Measurements from ENCODE around the gene MEF2C. TPM values are rescaled to one million over a fixed set of nuclear protein-coding genes. Genes with fewer than 3 reads are reported as not detected.

Gene MEF2C
- total RNA-seq, 1 donor from 2014 or later = 20.5 TPM

DNA sequence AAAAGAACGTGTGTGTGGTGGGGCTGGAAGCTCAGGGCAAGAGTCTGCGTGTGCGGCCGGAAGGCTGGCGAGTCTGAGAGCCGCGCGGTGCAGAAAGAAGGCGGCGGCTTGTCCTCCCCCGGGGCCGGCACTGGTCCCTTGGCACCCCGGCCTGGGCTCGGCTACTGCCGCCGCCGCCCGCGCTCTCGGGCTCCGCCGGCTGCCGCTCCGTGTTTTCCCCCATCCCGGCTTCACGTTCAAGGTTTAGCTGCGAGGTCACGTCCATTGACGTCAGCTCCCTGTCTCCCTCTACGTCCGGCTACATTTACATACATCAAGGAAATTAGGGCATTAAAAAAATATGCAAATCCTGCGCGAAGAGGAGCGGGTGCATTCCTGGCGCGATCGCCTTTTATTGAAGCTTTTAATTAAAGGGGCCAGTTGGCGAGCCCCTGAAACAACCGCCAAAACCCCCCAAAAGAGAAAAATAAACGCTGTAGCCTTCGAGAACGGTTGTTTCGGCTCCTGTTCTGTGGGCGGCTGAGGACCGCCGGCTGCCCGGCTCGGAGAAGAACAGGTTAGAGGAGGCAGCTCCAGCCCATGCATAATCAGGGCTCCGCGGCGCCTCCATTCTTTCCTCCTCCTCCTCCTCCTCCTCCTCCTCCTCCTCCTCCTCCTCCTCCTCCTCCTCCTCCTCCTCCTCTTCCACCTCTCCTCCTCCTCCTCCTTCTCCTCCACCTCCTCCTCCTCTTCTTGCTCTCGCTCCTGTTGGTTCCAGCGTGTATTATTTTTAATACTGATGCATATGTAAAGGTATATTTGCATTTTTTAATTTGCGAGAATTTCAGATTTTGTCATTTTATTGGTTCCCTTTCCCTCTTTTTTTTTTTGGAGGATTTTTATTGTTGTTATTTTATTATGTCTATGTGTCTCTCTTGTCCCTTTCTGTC, 207.0 kb downstream of the MEF2C start:
- H3K4me2 ChIP-seq (ENCODE audit: low read length) = peak overlapping the region; percentile 91
- Mint-ChIP-seq H3K27me3 (ENCODE audit: low read depth, unreplicated experiment) (peaks cover 68% of the 10 kb centered on the region), H3K4me3 (ENCODE audit: unreplicated experiment) (peak overlapping the region; percentile 84), H3K36me3 (ENCODE audit: low read depth, unreplicated experiment) (no peaks in the 10 kb centered on the region), H3K9me3 (ENCODE audit: unreplicated experiment) (no peaks in the 10 kb centered on the region), H3K27ac (ENCODE audit: unreplicated experiment) (peak overlapping the region; percentile 44), H3K4me1 (ENCODE audit: low read depth, unreplicated experiment) (peaks cover 18% of the 10 kb centered on the region)
- DNase-seq (ENCODE audit: low read depth) (peak; percentile 98), FAIRE-seq (no peak)
- peak overlapping the region; percentile 72 for H2AFZ ChIP-seq (ENCODE audit: low read depth, low read length)
- H3K4me1 ChIP-seq (ENCODE audit: insufficient read depth, low read length) = peaks cover 34% of the 10 kb centered on the region
- no peaks in the 10 kb centered on the region for H3K36me3 ChIP-seq (ENCODE audit: insufficient read depth, low read length)
- TF ChIP-seq EZH2 (IDR thresholded peaks at IDR 0.05; ENCODE audit: insufficient read depth, low read length) = no peak
- TF ChIP-seq, protein P1, sequence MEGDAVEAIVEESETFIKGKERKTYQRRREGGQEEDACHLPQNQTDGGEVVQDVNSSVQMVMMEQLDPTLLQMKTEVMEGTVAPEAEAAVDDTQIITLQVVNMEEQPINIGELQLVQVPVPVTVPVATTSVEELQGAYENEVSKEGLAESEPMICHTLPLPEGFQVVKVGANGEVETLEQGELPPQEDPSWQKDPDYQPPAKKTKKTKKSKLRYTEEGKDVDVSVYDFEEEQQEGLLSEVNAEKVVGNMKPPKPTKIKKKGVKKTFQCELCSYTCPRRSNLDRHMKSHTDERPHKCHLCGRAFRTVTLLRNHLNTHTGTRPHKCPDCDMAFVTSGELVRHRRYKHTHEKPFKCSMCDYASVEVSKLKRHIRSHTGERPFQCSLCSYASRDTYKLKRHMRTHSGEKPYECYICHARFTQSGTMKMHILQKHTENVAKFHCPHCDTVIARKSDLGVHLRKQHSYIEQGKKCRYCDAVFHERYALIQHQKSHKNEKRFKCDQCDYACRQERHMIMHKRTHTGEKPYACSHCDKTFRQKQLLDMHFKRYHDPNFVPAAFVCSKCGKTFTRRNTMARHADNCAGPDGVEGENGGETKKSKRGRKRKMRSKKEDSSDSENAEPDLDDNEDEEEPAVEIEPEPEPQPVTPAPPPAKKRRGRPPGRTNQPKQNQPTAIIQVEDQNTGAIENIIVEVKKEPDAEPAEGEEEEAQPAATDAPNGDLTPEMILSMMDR (IDR thresholded peaks at IDR 0.05; ENCODE audit: insufficient read depth, low read depth, low read length) = no peak
- H3K79me2 ChIP-seq (ENCODE audit: insufficient read depth, low read length) = peaks cover 85% of the 10 kb centered on the region
- H3K9me3 ChIP-seq (ENCODE audit: insufficient read depth, low read depth, low read length) = no peaks in the 10 kb centered on the region
- peak overlapping the region; percentile 93 for H3K27ac ChIP-seq (ENCODE audit: low read depth, low read length)
- peak overlapping the region; percentile 83 for H3K4me3 ChIP-seq (ENCODE audit: insufficient read depth, low read depth, low read length)
- H3K9ac ChIP-seq (ENCODE audit: low read length) = peak overlapping the region; percentile 91
- H3K27me3 ChIP-seq (ENCODE audit: insufficient read depth, low read length) = peaks cover 12% of the 10 kb centered on the region
- H4K20me1 ChIP-seq (ENCODE audit: insufficient read depth, low read length) = peaks cover 12% of the 10 kb centered on the region

DNA sequence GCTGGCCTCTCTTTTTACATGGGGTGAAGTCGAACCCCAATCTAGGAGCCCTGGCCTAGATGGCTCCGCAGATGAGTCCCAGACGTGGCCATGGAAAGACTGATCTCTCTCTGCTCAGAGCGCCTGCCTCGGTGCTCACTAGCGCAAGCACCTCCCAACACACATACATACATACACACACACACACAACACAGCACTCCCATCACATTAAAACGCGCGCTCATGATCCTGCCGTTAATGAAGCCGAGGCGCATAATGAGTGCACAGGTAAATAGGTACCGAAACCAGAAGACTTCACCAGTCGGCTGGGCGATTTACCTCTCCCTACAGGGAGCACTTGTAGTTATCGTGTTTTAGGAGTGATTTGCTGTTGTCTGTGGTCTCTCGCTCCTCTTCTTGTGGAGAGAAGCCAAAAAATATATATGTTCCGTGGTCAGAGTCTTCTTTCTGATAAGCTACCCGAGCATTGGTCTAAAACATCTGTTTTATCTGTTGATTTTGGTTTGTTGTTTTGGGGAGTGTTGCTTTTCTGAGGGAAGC, 207.7 kb downstream of the MEF2C start:
- Histone ChIP-seq H3K27ac (ENCODE audit: low read depth, low read length) (peak overlapping the region; percentile 93), H3K4me2 (ENCODE audit: low read length) (peak overlapping the region; percentile 91), H3K4me3 (ENCODE audit: insufficient read depth, low read depth, low read length) (peak overlapping the region; percentile 83), H4K20me1 (ENCODE audit: insufficient read depth, low read length) (peaks cover 12% of the 10 kb centered on the region), H3K27me3 (ENCODE audit: insufficient read depth, low read length) (peaks cover 12% of the 10 kb centered on the region), H3K9ac (ENCODE audit: low read length) (peak overlapping the region; percentile 91), H3K36me3 (ENCODE audit: insufficient read depth, low read length) (no peaks in the 10 kb centered on the region), H3K4me1 (ENCODE audit: insufficient read depth, low read length) (peaks cover 28% of the 10 kb centered on the region), H3K79me2 (ENCODE audit: insufficient read depth, low read length) (peaks cover 87% of the 10 kb centered on the region), H3K9me3 (ENCODE audit: insufficient read depth, low read depth, low read length) (no peaks in the 10 kb centered on the region), H2AFZ (ENCODE audit: low read depth, low read length) (peak overlapping the region; percentile 72)
- Mint-ChIP-seq H3K27ac (ENCODE audit: unreplicated experiment) (peak overlapping the region; percentile 36), H3K4me1 (ENCODE audit: low read depth, unreplicated experiment) (peaks cover 18% of the 10 kb centered on the region), H3K9me3 (ENCODE audit: unreplicated experiment) (no peaks in the 10 kb centered on the region), H3K27me3 (ENCODE audit: low read depth, unreplicated experiment) (peaks cover 69% of the 10 kb centered on the region), H3K36me3 (ENCODE audit: low read depth, unreplicated experiment) (no peaks in the 10 kb centered on the region), H3K4me3 (ENCODE audit: unreplicated experiment) (peak overlapping the region; percentile 79)
- DNase-seq (ENCODE audit: low read depth) (peak; percentile 72), FAIRE-seq (no peak)
- TF ChIP-seq, protein P1 (IDR thresholded peaks at IDR 0.05; ENCODE audit: insufficient read depth, low read depth, low read length) = no peak
- TF ChIP-seq EZH2 (IDR thresholded peaks at IDR 0.05; ENCODE audit: insufficient read depth, low read length) = no peak
